ENCODE data around the gene SIMC1. TPM values are rescaled to one million over a fixed set of nuclear protein-coding genes. Genes with fewer than 3 reads are reported as not detected.
"Not testable (repeated sequence)": the region's sequence is repeated elsewhere in the genome, so short reads cannot be mapped to it uniquely, and the experiment has no call there.

The SIMC1 gene
- total RNA-seq, 1 experiment from 2014 or later: 6.5 TPM

GRCh38 chr5:176190886-176191755 is 47.1 kb upstream of the SIMC1 start:
- Histone ChIP-seq H3K27ac (no peak overlapping the region), H2AFZ (no peak overlapping the region), H3K9me2 (ENCODE audit: insufficient read depth) (no peaks in the 10 kb centered on the region), H3K27me3 (ENCODE audit: insufficient read depth, low read depth) (peaks cover 30% of the 10 kb centered on the region), H3K4me3 (no peak overlapping the region), H3K4me1 (replicated peaks; ENCODE audit: insufficient read depth) (no peaks in the 10 kb centered on the region), H3K9me3 (ENCODE audit: insufficient read depth, low read depth) (no peaks in the 10 kb centered on the region), H3K4me2 (no peak overlapping the region), H3K79me2 (ENCODE audit: low read depth) (no peaks in the 10 kb centered on the region), H3K36me3 (ENCODE audit: low read depth) (no peaks in the 10 kb centered on the region), H3F3A (ENCODE audit: insufficient read depth, low read depth) (no peaks in the 10 kb centered on the region), H4K20me1 (ENCODE audit: insufficient read depth) (no peaks in the 10 kb centered on the region)
- TF ChIP-seq EZH2 (IDR thresholded peaks at IDR 0.05; ENCODE audit: low read depth): no peak
- TF ChIP-seq CTCF (conservative IDR thresholded peaks at IDR 0.05): no peak
- BruUV-seq (replicated peaks): no TSS peak
- POLR2A ChIA-PET (ENCODE audit: unreplicated experiment): no interaction called here
- no peak for DNase-seq
- CTCF ChIA-PET: no interaction called here
- intact Hi-C loops (cut with micrococcal nuclease; ENCODE audit: unreplicated experiment): no loop called here

- Histone ChIP-seq H3K27ac (no peak overlapping the region), H3K9me3 (ENCODE audit: insufficient read depth, low read depth) (no peaks in the 10 kb centered on the region), H2AFZ (no peak overlapping the region), H3K36me3 (ENCODE audit: low read depth) (no peaks in the 10 kb centered on the region), H4K20me1 (ENCODE audit: insufficient read depth) (no peaks in the 10 kb centered on the region), H3K4me3 (no peak overlapping the region), H3K4me2 (no peak overlapping the region), H3K9me2 (ENCODE audit: insufficient read depth) (no peaks in the 10 kb centered on the region), H3K27me3 (ENCODE audit: insufficient read depth, low read depth) (peaks cover 24% of the 10 kb centered on the region), H3F3A (ENCODE audit: insufficient read depth, low read depth) (no peaks in the 10 kb centered on the region), H3K4me1 (replicated peaks; ENCODE audit: insufficient read depth) (no peaks in the 10 kb centered on the region), H3K79me2 (ENCODE audit: low read depth) (no peaks in the 10 kb centered on the region)
- ChIA-PET CTCF (no interaction called here), POLR2A (ENCODE audit: unreplicated experiment) (no interaction called here)
- BruUV-seq (replicated peaks): no TSS peak
- no peak for DNase-seq
- no peak for TF ChIP-seq CTCF (conservative IDR thresholded peaks at IDR 0.05)
- no peak for TF ChIP-seq EZH2 (IDR thresholded peaks at IDR 0.05; ENCODE audit: low read depth)
- intact Hi-C loops (cut with micrococcal nuclease; ENCODE audit: unreplicated experiment): no loop called here
Observed at GRCh38 chr5:176192094-176192721, 46.0 kb upstream of the SIMC1 start.

GRCh38 chr5:176192722-176193117 is 45.5 kb upstream of the SIMC1 start:
- H3K27me3 ChIP-seq (ENCODE audit: insufficient read depth, low read depth): peaks cover 23% of the 10 kb centered on the region
- H3K4me1 ChIP-seq (replicated peaks; ENCODE audit: insufficient read depth); H3K9me2 ChIP-seq (ENCODE audit: insufficient read depth); POLR2A ChIA-PET (ENCODE audit: unreplicated experiment); H3F3A ChIP-seq (ENCODE audit: insufficient read depth, low read depth); H2AFZ ChIP-seq; CTCF ChIA-PET; DNase-seq; intact Hi-C loops (cut with micrococcal nuclease; ENCODE audit: unreplicated experiment); H3K4me3 ChIP-seq; H3K27ac ChIP-seq; H3K4me2 ChIP-seq; BruUV-seq (replicated peaks); H3K79me2 ChIP-seq (ENCODE audit: low read depth); H4K20me1 ChIP-seq (ENCODE audit: insufficient read depth); H3K36me3 ChIP-seq (ENCODE audit: low read depth); H3K9me3 ChIP-seq (ENCODE audit: insufficient read depth, low read depth): not testable (repeated sequence)

GRCh38 chr5:176193636-176194035 is 44.6 kb upstream of the SIMC1 start:
- DNase-seq; POLR2A ChIA-PET (ENCODE audit: unreplicated experiment); H3K4me1 ChIP-seq (replicated peaks; ENCODE audit: insufficient read depth); H4K20me1 ChIP-seq (ENCODE audit: insufficient read depth); H3K4me3 ChIP-seq; H3K9me2 ChIP-seq (ENCODE audit: insufficient read depth); H3K79me2 ChIP-seq (ENCODE audit: low read depth); H3K9me3 ChIP-seq (ENCODE audit: insufficient read depth, low read depth); H3F3A ChIP-seq (ENCODE audit: insufficient read depth, low read depth); H3K36me3 ChIP-seq (ENCODE audit: low read depth); intact Hi-C loops (cut with micrococcal nuclease; ENCODE audit: unreplicated experiment); BruUV-seq (replicated peaks); H3K4me2 ChIP-seq; H3K27ac ChIP-seq; CTCF ChIA-PET; H2AFZ ChIP-seq: not testable (repeated sequence)
- H3K27me3 ChIP-seq (ENCODE audit: insufficient read depth, low read depth): peaks cover 26% of the 10 kb centered on the region

GRCh38 chr5:176194238-176195083 is 43.8 kb upstream of the SIMC1 start:
- DNase-seq; H2AFZ ChIP-seq; H3K9me3 ChIP-seq (ENCODE audit: insufficient read depth, low read depth); H3K79me2 ChIP-seq (ENCODE audit: low read depth); BruUV-seq (replicated peaks); H3K27ac ChIP-seq; CTCF ChIA-PET; intact Hi-C loops (cut with micrococcal nuclease; ENCODE audit: unreplicated experiment); POLR2A ChIA-PET (ENCODE audit: unreplicated experiment); H3F3A ChIP-seq (ENCODE audit: insufficient read depth, low read depth); H3K4me1 ChIP-seq (replicated peaks; ENCODE audit: insufficient read depth); H3K4me2 ChIP-seq; H3K36me3 ChIP-seq (ENCODE audit: low read depth); H3K9me2 ChIP-seq (ENCODE audit: insufficient read depth); H4K20me1 ChIP-seq (ENCODE audit: insufficient read depth); H3K4me3 ChIP-seq: not testable (repeated sequence)
- H3K27me3 ChIP-seq (ENCODE audit: insufficient read depth, low read depth): peaks cover 27% of the 10 kb centered on the region

Data from PC-9 (cell line).